Heart left ventricle (tissue), 16 donors: ENCODE data around the gene ADGRV1. TPM values are rescaled to one million over a fixed set of nuclear protein-coding genes. Genes with fewer than 3 reads are reported as not detected.

Source experiments
- ATAC-seq, 4 donors: fragments of 200-7000 bp; cut with Tn5 transposase; one replicate each; pipeline ENCODE4 v1.9.1; 2020 to 2022; ENCODE audit warnings: moderate library complexity in 4 of 4, mild to moderate bottlenecking in 3 of 4, moderate number of reproducible peaks in 1 of 4
- DNase-seq, 5 donors: peaks; one replicate each; pipeline ENCODE4 v3.0.0-alpha.2; 2020
- H3K27ac ChIP-seq, 12 donors: fragments of 200-600 bp; sonication (generic) in 4 of 12; one replicate each; pipeline versions ENCODE4 v1.5.0 to v1.8.0; 2016 to 2022; ENCODE audit warnings: mild to moderate bottlenecking in 2 of 12
- H3K27me3 ChIP-seq, 9 donors: fragments of 200-600 bp; sonication (generic) in 2 of 9; one replicate each; pipeline versions ENCODE4 v1.5.1 to v1.8.0; 2016 to 2022; ENCODE audit warnings: mild to moderate bottlenecking in 3 of 9
- H3K36me3 ChIP-seq, 9 donors: fragments of 200-600 bp; sonication (generic) in 2 of 9; one replicate each; pipeline versions ENCODE4 v1.5.0 to v1.8.0; 2018 to 2022; ENCODE audit warnings: mild to moderate bottlenecking in 2 of 9
- H3K4me1 ChIP-seq, 12 donors: fragments of 200-600 bp; sonication (generic) in 4 of 12; one replicate each; pipeline versions ENCODE4 v1.5.0 to v1.8.0; 2016 to 2022; ENCODE audit warnings: mild to moderate bottlenecking in 3 of 12
- H3K4me3 ChIP-seq, 12 donors: fragments of 200-600 bp; sonication (generic) in 4 of 12; one replicate each; pipeline versions ENCODE4 v1.5.0 to v1.8.0; 2017 to 2022; ENCODE audit warnings: mild to moderate bottlenecking in 9 of 12, moderate library complexity in 4 of 12
- H3K9me3 ChIP-seq, 12 donors: fragments of 200-600 bp; sonication (generic) in 4 of 12; one replicate each; pipeline versions ENCODE4 v1.5.0 to v1.8.0; 2016 to 2022; ENCODE audit warnings: mild to moderate bottlenecking in 1 of 12
- POLR2A ChIP-seq, 2 donors: fragments of 450-650 bp; IDR thresholded peaks; one replicate each; pipeline ENCODE4 v1.6.1; 2017; ENCODE audit warnings: antibody characterized with exemption in 2 of 2, mild to moderate bottlenecking in 2 of 2, moderate library complexity in 2 of 2
- WGBS, 4 donors: extraction: QIAGEN DNeasy Blood & Tissue Kit in 2 of 4; methylation state at CpG; one replicate each; pipeline versions ENCODE4 v1.1.5 to v1.1.7; 2013 to 2018; 5-methylcytosine and 5-hydroxymethylcytosine counted together
- intact Hi-C, 10 donors: fragments of 100-400 bp; cut with DNase I; formaldehyde crosslinking; loops; one replicate each; pipeline versions ENCODE4 v1.11.1 to v1.14.2; 2022
- polyA plus RNA-seq, 2 donors: library from polyadenylated mRNA; stranded (reverse); fragments of 200-250 nt; gene quantifications; one replicate each; pipeline ENCODE4 v1.2.3, GENCODE V29; 2013
- total RNA-seq, 9 donors: library from RNA; depleted of rRNA in 2 of 9; stranded (reverse); fragments of >200 nt in 2 of 9; fragmentation: NEBNext Ultra II Directional in 3 of 9; extraction: Animal tissue kit (Norgen Biotek cat#: 25700) in 3 of 9; gene quantifications; one replicate each; pipeline versions ENCODE4 v1.1.0 to v1.2.4, GENCODE V29; 2016 to 2023
- TF ChIP-seq, protein P1 (sequence below), 12 donors: fragments of 200-600 bp; sonication (generic) in 4 of 12; IDR thresholded peaks; one replicate each; pipeline versions ENCODE4 v1.5.0 to v1.8.0; 2018 to 2022; ENCODE audit warnings: antibody characterized with exemption in 12 of 12, mild to moderate bottlenecking in 5 of 12
- donor health status: ischemic (EF 13 %, LVEDD 7.1; RV severe dilation, severe dysfunction).
- donor health status: healthy with polysubstance abuse.
- donor health status: DM: no; HTN: yes; CAD: no.
- donor health status: DM: no; HTN: no; CAD: no.
- donor health status: ischemic (EF 25% LVEDD 6.9; RV normal size, moderate dysfunction).
- donor health status: ischemic (EF 25% LVEDD 5.7; RV mildly dilated, moderate dysfunction).
- donor health status: healthy.
- donor health status: DM: yes; HTN: yes; CAD: no.
- donor health status: ischemic (EF 35%, LVEDD 5.7; RV mildly dilated, moderate dysfunction).
- donor health status: nonischemic (EF 11% LVEDD 7.7; RV severe dilation, severe dysfunction).
- donor health status: DM: yes; HTN: yes; CAD: no.
- donor health status: PGD.
- donor health status: ischemic (EF 29% LVEDD 5.4; RV normal size, mild dysfunction).
- donor health status: nonischemic (EF 23%, LVEDD 6.1; RV moderate dilation, normal function).

Gene ADGRV1
- total and polyA plus RNA-seq, 11 donors: 0.25 to 0.29 TPM; not detected in 9

DNA sequence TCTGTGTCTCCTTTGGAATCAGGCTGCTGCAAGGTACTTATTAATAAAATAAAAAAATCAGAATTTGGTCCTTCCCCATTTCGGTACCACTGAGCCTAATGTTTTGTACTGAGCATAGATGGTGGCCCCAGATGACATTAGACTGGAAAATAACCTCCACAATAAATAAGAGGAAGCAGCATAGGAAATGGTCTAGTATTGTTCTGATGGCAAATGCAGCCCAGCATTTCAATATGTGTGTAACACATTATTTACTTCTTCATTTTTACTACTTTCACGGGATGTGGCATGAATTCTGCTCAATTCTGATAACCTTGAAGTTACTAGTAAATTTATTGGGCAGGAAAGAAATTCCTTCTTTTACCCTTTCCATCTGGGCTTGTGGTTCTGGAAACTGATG, 295.6 kb downstream of the ADGRV1 start:
- no peaks in the 10 kb centered on the region for H3K4me1 ChIP-seq
- 55 to 64% (median 56%) methylated on average over 2 of the region's 2 CpGs for WGBS, 4 donors
- no peak overlapping the region for H3K4me3 ChIP-seq
- ATAC-seq (peak in 1 of 4 donors; percentile 41), DNase-seq (no peak)
- H3K27ac ChIP-seq: no peak overlapping the region
- no peaks in the 10 kb centered on the region for H3K9me3 ChIP-seq
- no peaks in the 10 kb centered on the region for H3K27me3 ChIP-seq
- TF ChIP-seq, protein P1, sequence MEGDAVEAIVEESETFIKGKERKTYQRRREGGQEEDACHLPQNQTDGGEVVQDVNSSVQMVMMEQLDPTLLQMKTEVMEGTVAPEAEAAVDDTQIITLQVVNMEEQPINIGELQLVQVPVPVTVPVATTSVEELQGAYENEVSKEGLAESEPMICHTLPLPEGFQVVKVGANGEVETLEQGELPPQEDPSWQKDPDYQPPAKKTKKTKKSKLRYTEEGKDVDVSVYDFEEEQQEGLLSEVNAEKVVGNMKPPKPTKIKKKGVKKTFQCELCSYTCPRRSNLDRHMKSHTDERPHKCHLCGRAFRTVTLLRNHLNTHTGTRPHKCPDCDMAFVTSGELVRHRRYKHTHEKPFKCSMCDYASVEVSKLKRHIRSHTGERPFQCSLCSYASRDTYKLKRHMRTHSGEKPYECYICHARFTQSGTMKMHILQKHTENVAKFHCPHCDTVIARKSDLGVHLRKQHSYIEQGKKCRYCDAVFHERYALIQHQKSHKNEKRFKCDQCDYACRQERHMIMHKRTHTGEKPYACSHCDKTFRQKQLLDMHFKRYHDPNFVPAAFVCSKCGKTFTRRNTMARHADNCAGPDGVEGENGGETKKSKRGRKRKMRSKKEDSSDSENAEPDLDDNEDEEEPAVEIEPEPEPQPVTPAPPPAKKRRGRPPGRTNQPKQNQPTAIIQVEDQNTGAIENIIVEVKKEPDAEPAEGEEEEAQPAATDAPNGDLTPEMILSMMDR (IDR thresholded peaks at IDR 0.05): no peak
- TF ChIP-seq POLR2A (IDR thresholded peaks at IDR 0.05): no peak
- intact Hi-C loops: no loop called here
- no peaks in the 10 kb centered on the region for H3K36me3 ChIP-seq

DNA sequence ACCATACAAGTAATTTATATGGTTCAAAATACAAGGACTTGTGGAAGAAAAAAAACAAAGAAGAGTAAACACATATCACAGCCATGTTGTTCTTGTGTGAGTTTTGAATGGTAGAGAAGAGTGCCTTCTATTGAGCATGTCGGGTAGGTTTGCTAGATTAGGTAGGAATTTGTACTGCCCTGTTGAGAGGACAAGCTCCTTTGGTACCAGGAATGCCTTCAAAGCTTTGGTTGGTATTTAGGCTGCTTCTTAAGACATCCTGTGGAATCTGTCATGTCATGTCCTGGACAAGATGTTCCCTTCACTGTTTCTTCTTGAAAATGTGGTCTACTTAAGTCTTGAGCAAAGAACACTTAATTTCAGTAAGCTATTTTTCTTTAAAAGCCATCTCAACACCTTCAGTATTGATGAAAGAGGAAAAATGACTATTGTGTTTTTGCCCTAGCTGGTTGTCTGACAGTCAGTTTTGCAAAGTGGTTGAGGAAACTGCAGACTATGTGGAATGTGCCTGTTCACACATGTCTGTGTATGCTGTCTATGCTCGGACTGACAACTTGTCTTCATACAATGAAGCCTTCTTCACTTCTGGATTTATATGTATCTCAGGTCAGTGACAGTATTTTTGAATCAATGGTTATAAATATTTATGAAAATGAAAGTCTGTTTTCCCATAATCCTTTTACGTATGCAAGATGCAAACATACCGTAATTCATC, 296.9 kb downstream of the ADGRV1 start:
- DNase-seq: no peak
- no peak for ATAC-seq
- H3K9me3 ChIP-seq: no peaks in the 10 kb centered on the region
- TF ChIP-seq POLR2A (IDR thresholded peaks at IDR 0.05): no peak
- TF ChIP-seq, protein P1 (IDR thresholded peaks at IDR 0.05): no peak
- no peaks in the 10 kb centered on the region for H3K4me1 ChIP-seq
- intact Hi-C loops: no loop called here
- H3K4me3 ChIP-seq: no peak overlapping the region
- H3K36me3 ChIP-seq: no peaks in the 10 kb centered on the region
- 82 to 90% (median 83%) methylated on average over 4 of the region's 4 CpGs for WGBS, 4 donors
- no peak overlapping the region for H3K27ac ChIP-seq
- no peaks in the 10 kb centered on the region for H3K27me3 ChIP-seq

DNA sequence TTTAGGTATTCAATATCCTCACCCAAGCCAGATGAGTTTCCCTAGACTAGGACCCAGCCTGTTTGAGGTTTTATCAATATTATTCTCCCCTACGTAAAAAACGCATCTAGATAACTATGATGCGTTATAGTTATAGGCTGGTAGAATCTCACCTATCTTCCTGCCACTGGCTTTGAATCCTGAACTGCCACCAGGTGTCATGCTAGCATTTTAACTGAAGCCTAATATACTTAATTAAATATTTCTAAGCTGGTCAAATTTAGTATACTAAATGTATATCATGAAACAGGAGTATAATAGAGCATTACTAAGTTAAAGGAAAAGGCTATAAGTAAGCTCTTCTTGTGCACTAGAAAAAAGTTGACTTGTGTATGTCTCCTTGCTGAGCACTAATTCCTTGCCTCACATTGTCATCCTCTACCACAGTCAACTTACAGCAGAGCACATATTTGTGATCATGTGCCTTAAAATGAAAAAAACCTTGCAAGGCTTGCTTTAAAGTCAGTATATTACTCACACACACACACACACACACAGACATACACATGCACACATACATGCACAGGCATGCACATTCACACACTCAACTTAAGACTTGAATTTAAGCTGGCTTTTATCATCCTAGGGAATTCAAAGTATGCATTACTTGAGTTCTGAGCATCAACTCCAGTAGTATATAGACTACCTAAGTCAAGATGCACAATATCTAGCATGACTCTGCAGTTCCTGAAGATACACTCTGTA, 303.4 kb downstream of the ADGRV1 start:
- Histone ChIP-seq H3K36me3 (no peaks in the 10 kb centered on the region), H3K27me3 (no peaks in the 10 kb centered on the region), H3K4me1 (peaks cover 0 to 8% (median 0%) of the 10 kb centered on the region in 12 donors), H3K27ac (no peak overlapping the region), H3K9me3 (no peaks in the 10 kb centered on the region), H3K4me3 (no peak overlapping the region)
- ATAC-seq: no peak
- no peak for DNase-seq
- intact Hi-C loops: loop anchor here in 7 of 10 donors (5.0 to 10.0 kb wide), 4 partner anchors 243 to 560 kb away; partner anchors contain the start of gene ARRDC3 (in 4 of the 7)
- WGBS, 4 donors: 92 to 97% (median 93%) methylated on average over 3 of the region's 3 CpGs
- TF ChIP-seq, protein P1 (IDR thresholded peaks at IDR 0.05): no peak

DNA sequence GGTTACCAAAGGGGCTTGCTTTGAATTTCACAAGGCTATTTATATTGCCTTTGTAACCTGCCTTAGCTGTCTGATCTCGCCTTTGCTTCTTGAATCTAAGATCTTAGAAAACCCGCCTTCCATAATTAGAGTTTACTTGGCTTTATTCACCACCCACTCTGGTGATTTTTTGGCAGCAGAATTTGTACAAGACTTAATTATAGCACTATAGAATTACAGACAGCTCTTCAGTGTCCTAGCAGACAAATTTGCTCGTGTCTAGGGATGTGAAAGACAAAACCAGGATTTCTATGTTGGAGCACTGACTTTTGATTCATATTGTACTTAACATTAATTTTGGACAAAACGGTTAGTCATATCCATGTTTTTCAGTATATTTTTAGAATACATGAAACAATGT, 306.6 kb downstream of the ADGRV1 start:
- ATAC-seq: no peak
- Histone ChIP-seq H3K36me3 (no peaks in the 10 kb centered on the region), H3K4me1 (peaks cover 0 to 11% (median 0%) of the 10 kb centered on the region in 12 donors), H3K9me3 (no peaks in the 10 kb centered on the region), H3K27ac (no peak overlapping the region), H3K27me3 (no peaks in the 10 kb centered on the region), H3K4me3 (no peak overlapping the region)
- TF ChIP-seq POLR2A (IDR thresholded peaks at IDR 0.05): no peak
- TF ChIP-seq, protein P1 (IDR thresholded peaks at IDR 0.05): no peak
- intact Hi-C loops: loop anchor here (5.0 to 10.0 kb wide), 8 partner anchors 67 to 557 kb away; partner anchors contain the start of gene ARRDC3 (in 4 of the 10)
- no peak for DNase-seq
- WGBS, 4 donors: 70 to 78% (median 74%) methylated on average over 4 of the region's 4 CpGs
